Skeletal muscle cell (primary cell): Measurements from ENCODE around the gene AP1S1.
A peak's percentile ranks its signal among the peaks of the same experiment; 100 is the strongest.
"Not testable (repeated sequence)": the region's sequence is repeated elsewhere in the genome, so short reads cannot be mapped to it uniquely, and the experiment has no call there.

Experiments
- DNase-seq: peaks from one replicate; pipeline ENCODE4 v3.0.0-alpha.2; 2010; ENCODE audit warnings: low read depth
- H3K4me3 ChIP-seq: 2 replicates; pipeline ENCODE4 v1.5.1; 2011; ENCODE audit warnings: low read depth, mild to moderate bottlenecking, control low read depth, low read length, moderate library complexity

Gene AP1S1

DNA sequence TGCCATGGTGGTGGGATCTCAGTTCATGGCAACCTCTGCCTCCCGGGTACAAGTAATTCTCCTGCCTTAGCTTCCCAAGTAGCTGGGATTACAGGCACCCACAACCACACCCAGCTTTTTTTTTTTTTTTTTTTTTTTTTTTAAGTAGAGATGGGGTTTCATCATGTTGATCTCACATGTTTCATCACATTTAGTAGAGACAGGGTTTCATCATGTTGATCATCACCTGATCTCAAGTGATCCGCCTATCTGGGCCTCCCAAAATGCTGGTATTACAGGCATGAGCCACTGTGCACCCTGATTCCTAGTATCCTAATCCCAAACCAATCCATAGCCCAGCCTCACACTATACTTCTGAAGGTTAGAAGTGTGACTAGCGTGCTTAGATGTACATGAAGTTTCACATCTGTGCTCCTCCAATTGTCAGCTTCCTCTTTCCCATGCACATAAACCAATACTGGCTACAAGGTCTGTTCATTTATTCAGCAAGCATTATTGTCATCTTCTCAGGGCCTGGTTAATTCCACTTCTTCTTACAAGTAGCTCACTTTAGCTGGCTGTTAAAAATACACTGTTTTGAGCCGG is 32.7 kb downstream of the AP1S1 start:
- H3K4me3 ChIP-seq = no peak overlapping the region
- DNase-seq = no peak

DNA sequence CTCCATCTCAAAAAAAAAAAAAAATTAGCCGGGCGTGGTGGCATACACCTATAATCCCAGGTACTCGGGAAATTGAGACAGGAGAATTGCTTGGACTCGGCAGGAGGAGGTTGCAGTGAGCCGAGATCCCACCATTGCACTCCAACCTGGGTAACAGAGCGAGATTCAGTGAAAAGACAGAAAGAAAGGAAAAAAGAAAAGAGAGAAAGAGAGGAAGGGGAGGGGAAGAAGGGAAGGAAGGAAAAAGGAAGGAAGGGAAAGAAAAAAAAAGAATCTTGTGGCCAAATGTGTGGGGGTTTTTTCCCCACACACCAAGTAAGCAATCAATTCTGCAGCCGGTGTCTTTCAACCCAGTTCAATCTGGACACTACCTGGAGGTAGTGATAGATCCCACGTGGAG is 34.8 kb downstream of the AP1S1 start:
- no peak for DNase-seq
- H3K4me3 ChIP-seq = no peak overlapping the region

GRCh38 chr7:101195884-101196283 is 41.6 kb downstream of the AP1S1 start:
- no peak for DNase-seq
- H3K4me3 ChIP-seq = no peak overlapping the region

GRCh38 chr7:101197991-101198390 is 43.7 kb downstream of the AP1S1 start:
- no peak for DNase-seq
- no peak overlapping the region for H3K4me3 ChIP-seq

- DNase-seq = no peak
- no peak overlapping the region for H3K4me3 ChIP-seq
These were observed 44.2 kb downstream of the AP1S1 start for GRCh38 chr7:101198476-101198875.

- not testable (repeated sequence) for DNase-seq, H3K4me3 ChIP-seq
These were observed 45.2 kb downstream of the AP1S1 start for GRCh38 chr7:101199522-101199921.

- no peak overlapping the region for H3K4me3 ChIP-seq
- DNase-seq = no peak
These were observed 46.2 kb downstream of the AP1S1 start for GRCh38 chr7:101200504-101200861.

DNA sequence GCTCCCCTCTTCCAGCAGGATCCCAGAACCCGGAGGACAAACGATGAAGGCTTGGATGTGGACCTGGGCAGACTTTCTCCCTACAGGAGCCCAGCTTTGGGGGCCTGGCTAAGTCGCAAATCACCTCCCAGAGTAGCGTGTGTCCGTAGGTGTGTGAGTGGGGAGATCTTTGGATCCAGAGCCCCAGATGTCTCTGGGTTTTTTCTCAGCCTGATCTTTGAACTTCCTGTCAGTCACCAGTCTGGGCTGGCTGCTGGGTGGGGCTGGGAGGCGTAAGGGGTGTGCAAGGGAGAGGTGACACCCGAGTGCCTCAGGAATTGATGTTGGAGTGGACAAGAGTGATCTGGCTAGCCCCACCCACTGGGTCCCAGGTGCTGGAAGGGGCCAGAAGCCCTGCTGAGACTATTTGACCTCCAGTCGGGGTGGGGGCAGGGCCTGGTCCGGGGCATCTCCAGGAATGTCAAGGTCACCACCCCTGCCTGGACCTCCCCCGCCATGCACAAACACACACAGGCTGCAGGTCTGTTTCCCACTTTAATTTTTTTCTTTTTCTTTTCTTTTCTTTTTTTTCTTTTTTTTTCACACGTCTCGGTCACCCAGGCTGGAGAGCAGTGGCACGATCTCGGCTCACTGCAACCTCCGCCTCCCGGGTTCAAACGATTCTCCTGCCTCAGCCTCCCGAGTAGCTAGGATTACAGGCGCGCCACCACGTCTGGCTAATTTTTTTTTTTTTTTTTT is 46.8 kb downstream of the AP1S1 start, which contains the start of gene MOGAT3:
Gene MOGAT3 (minus strand): TSS at position 175 of the 738 bp plus-strand sequence. CDS start 182 bp downstream, outside the sequence.
- no peak for DNase-seq
- peak within 1 kb of the TSS; percentile 7 for H3K4me3 ChIP-seq

GRCh38 chr7:101201695-101202602 is 47.7 kb downstream of the AP1S1 start:
- no peak for DNase-seq
- H3K4me3 ChIP-seq = peak overlapping the region; percentile 7

DNA sequence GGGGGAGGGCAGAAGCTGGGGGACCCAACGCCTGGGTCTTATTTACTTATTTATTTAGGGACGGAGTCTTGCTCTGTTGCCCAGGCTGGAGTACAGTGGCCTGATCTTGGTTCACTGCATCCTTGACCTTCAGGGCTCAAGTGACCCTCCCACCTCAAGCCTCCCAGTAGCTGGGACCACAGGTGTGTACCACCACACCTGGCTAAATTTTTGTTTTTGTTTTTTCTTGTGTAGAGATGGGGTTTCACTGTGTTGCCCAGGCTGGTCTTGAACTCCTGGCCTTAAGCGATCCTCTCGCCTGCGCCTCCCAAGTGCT is 48.3 kb downstream of the AP1S1 start:
- DNase-seq = no peak
- H3K4me3 ChIP-seq = no peak overlapping the region

DNA sequence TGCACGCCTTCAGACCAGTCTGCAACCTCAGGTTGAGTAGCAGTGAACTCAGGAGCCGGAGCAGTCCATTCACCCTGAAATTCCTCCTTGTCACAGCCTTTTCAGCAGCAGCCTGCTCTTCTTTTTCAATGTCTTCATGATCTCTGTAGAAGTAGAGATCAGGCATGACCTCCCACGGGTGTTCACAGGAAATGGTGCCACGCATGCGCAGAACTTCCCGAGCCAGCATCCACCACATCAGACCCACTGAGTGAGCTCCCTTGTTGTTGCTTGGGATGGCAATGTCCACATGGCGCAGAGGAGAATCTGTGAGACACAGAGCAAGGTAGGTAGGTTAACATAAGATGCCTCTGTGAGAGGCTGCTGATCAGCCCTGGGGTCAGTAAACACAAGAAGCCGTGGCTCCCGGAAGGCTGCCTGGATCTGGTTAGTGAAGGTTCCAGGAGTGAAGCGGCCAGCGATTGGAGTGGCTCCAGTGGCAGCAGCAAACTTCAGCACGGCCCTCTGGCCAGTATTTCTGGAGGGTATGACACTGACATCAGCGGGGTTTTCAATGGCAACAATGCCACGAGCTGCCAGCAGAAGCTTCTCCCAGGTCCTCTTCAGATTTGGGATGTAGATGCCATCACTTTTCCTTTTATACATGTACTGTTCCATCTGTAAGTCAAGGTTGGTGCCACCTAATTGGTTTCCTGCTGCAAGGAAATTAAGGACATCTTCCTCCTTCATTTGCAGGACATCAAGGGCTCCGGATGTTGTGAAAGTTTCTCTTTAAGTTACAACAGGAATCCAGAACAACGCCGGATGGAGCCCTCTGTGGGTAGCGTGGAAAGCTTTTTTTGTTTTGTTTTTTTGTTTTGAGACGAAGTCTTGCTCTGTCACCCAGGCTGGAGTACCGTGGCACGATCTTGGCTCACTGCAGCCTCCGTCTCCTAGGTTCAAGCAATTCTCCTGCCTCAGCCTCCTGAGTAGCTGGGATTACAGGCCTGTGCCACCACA is 49.8 kb downstream of the AP1S1 start:
- H3K4me3 ChIP-seq, DNase-seq: not testable (repeated sequence)

DNA sequence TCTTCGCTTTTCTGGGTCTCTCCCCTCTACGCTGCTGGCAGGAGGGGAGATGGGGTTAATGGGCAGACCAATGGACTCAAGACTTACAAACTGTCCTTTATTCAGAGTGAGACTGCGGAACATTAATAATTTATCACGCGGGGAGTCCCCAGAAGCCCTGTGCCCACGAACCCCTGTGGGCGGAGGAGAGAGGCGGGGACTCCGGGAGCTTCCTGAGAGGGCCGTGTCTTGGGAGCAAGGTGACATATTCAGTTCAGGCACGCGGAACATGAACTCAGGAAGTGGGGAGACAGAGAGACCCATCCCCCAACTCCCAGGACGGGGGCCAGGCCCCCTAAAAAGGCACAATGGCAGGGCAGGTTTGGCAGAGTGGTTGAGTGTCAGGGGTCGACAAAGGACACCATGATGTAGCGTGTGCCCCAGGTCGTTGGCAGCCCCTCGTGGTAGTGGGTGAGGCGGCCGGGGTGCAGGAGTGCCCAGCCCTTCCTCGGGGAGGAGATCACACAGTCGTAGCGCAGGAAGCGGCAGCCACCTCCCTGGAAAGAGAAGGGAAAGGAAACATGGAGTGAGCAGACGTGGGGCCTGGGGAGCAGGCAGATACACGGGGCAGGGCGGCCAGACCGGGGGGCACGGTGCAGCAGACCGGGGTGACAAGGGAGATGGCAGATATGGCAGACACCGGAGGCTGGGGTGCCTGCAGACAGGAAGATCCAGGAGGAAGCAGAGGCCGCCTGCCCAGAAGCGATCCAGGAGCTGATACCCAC is 51.8 kb downstream of the AP1S1 start:
- DNase-seq = no peak
- H3K4me3 ChIP-seq = no peak overlapping the region

- no peak for DNase-seq
- H3K4me3 ChIP-seq = no peak overlapping the region
These were observed 52.4 kb downstream of the AP1S1 start for GRCh38 chr7:101206665-101207042.

- DNase-seq = no peak
- H3K4me3 ChIP-seq = no peak overlapping the region
These were observed 53.2 kb downstream of the AP1S1 start for GRCh38 chr7:101207459-101207858.

DNA sequence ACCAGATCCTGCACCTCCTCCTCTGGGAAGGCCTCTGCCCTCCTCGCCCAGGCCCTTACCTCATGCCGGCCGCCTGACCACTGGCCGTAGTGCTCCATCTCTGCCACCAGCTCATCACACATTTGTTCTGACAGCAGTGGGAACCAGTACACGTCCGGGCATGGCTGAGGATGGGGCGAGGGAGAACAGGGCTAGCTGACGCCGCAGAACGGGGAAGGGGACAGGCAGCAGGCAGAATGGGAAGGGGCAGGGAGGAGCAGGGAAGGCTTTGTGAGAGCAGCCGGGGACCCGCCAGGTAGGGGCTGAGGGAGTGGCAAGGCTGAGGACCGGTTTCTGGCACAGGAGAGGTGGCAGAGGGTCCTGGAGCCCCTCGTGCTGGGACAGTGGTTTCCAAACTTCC is 54.5 kb downstream of the AP1S1 start:
- H3K4me3 ChIP-seq = no peak overlapping the region
- no peak for DNase-seq

- DNase-seq = no peak
- H3K4me3 ChIP-seq = no peak overlapping the region
These were observed 55.9 kb downstream of the AP1S1 start for GRCh38 chr7:101210143-101210542.
